Posterior vena cava (tissue), 2 donors: ENCODE results near the gene C4BPA. TPM values are rescaled to one million over a fixed set of nuclear protein-coding genes. Genes with fewer than 3 reads are reported as not detected.

Source experiments
- DNase-seq: peaks from one replicate; pipeline ENCODE4 v3.0.0-alpha.2; 2020; ENCODE audit warnings: low spot score
- intact Hi-C, 2 donors: fragments of 100-400 bp; cut with DNase I; formaldehyde crosslinking; loops; one replicate each; pipeline versions ENCODE4 v1.14.1 to v1.14.2; 2022 to 2023
- long read RNA-seq, 2 donors: library from polyadenylated mRNA; unstranded; transcript quantifications; one replicate each; pipeline ENCODE4 v2.0.0, GENCODE V29; 2020 to 2021
- total RNA-seq, 2 donors: library from RNA; stranded (reverse); fragmentation: NEBNext Ultra II Directional; extraction: Animal tissue kit (Norgen Biotek cat#: 25700); gene quantifications; one replicate each; pipeline ENCODE4 v1.2.1, GENCODE V29; 2021
- donor health status: DM: yes; HTN: yes; CAD: no.
- donor health status: DM: yes; HTN: yes; CAD: no.

The C4BPA gene
- under 1 TPM in 1 of 2 donors, not detected in 1; 0.37 TPM for total RNA-seq
- long read RNA-seq, donor 1: 0 reads
- long read RNA-seq, donor 2: 0 reads

DNA sequence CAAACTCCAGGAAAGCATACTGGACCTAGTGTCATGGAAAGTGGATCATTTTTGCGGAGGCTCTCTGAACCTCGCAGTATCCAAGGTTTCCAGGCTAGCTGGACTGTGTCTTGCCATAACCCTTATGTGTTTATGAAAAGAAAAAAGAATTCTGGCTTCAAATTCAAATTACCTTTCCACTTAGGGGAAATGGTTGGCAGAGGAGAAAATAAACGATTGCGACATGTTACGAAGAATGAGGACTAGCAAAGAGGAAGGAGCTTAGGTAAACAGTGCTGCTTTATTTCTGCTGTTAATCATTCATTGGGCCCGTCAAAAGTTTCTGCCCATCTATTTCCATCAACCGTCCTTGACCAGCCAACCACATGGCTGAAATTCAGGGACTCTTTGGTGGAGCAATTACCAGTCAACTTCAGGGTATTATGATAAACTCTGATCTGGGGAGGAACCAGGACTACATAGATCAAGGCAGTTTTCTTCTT, at the start of gene C4BPA:
Gene C4BPA (plus strand): TSS at position 342 of the 482 bp plus-strand sequence. CDS start 8,793 bp downstream, outside the sequence.
- DNase-seq: no peak
- intact Hi-C loops: no loop called here

DNA sequence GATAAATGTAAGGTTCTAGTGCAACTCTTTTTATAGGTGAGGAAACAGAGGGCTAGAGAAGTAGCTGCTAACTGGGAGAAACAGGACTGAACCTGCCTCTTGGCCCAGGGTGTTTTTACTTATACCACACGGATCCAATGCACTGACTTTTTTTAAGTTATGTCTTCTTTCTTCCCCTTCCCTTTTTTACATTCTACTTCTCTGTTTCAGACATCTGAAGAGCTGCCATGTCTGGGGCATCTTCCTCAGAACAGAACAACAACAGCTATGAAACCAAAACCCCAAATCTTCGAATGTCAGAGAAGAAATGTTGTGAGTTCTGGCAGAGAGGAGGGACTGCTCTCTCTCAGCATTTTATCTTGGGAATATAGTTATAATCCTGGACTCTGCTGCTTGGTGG, 49.5 kb upstream of the C4BPA start:
- no peak for DNase-seq
- intact Hi-C loops: loop anchor here in 1 of 2 donors (10.0 kb wide), 1 partner anchor 770 kb away; no protein-coding TSS in a partner anchor

DNA sequence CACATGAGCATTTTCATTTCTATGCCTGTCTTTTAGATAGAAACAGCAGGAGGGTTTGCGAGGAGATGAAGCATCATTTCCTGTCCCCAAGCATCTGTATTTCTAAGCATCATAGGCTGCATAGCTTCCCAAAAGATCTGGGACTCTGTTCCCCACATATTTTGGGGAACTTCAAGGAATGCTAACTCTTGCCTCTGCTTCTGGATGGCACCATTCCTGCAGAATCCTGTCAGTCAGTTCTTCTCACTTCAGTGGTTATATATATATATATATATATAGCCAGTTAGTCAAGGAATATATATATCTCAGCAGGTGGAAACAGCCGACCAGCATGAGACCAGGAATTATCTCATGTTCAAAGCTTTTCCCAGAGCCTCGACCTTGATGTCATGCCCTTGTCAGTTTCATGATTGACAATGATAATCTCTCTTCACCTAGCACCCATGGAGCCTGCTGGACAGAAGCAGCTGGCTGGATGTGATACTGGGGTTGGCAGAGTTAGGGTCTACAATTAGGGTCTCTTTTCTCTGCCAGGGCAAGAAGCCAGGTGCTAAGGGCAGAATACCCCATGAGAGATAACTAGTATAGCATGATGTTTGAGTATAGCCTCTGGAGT, 48.5 kb upstream of the C4BPA start:
- intact Hi-C loops: loop anchor here (5.0 to 10.0 kb wide), 2 partner anchors 769 to 1078 kb away; no protein-coding TSS in a partner anchor
- no peak for DNase-seq

DNA sequence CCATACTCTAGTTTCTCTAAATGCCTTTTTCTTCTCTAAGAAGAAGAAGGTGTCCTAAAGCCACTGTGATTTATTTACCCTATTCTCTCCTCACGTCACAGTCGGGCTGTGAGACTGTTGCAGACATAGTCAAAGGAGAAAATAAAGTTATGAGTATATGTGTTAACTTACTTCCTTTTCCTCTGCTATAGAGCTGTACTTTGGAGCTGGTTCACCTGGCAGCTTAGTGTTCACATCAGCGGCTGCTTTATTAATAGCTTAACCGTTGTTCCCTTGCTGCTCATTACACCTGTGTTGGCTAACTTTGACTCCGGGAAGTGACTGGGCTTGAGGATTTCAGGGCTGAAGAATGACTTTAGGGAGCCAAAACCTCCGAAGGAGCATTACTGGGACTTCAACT, 47.4 kb upstream of the C4BPA start:
- intact Hi-C loops: loop anchor here (5.0 to 10.0 kb wide), 2 partner anchors 768 to 1079 kb away; no protein-coding TSS in a partner anchor
- DNase-seq: no peak

DNA sequence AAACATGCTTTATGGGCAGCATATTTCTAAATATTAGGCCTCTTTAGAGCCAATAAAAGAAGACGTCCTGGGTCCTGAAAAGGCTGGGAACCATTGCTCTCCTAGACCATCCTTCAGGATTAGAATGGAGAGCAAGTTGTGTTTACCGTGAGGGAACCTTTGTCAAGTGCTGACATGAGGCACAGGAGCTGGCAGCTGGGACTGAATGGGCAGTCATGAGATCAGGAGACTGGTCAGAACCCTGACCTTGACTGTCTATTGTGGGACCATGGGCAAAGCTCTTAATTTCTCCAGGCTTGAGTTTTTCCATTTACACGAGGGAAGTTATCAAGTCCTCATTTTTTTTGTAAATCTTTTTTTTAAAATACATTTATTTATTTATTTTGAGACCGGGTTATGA, 45.8 kb upstream of the C4BPA start:
- DNase-seq: no peak
- intact Hi-C loops: loop anchor here (5.0 to 10.0 kb wide), 2 partner anchors 767 to 1081 kb away; no protein-coding TSS in a partner anchor

DNA sequence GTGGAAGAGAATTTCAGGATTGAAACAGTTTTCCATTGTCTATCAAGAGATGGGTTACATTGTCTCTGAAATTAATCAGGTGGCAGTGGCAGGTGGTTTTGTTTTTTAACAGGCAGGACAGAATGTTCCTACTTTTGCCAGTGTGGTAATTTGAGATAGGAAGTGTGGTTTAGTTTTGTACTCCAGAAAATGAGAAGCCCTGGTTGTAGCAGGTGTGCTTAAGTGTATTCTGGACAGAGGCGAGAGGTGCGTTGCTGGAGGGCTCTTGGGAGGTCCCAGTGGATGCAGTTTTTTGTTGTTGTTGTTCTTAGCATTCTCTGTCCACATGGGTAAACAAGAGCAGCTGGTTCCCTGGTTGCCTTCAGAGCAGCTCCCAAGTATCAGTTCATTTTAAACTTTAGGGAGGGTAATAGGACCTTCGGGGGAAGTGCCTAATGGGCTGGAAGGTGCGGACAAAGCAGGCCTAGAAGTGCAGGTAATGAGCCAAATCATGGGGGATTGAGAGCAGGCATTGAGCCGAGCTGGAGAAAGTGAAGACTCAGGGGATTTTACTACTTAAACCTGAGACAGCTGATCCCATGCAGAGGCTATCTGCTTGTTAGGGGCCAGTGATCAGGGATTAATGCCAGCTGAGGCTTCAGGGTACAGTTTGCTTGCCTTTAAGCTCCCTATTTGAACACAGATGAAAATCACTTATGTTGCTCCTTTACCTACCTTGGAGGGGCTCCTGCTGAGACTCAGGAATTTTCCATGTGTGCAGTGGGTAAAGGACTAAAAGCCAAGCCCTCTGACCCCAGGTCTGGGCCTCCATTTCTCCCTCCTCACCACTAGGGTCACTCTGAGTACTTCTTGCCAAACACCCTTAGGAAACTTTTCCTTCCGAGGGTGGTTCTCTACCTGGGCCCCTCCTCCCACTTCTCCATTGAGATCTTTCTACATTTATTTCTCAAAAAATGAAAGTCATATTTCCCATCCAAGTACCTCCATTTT, 44.9 kb upstream of the C4BPA start:
- DNase-seq: no peak
- intact Hi-C loops: loop anchor here (5.0 to 10.0 kb wide), 2 partner anchors 766 to 1082 kb away; no protein-coding TSS in a partner anchor

DNA sequence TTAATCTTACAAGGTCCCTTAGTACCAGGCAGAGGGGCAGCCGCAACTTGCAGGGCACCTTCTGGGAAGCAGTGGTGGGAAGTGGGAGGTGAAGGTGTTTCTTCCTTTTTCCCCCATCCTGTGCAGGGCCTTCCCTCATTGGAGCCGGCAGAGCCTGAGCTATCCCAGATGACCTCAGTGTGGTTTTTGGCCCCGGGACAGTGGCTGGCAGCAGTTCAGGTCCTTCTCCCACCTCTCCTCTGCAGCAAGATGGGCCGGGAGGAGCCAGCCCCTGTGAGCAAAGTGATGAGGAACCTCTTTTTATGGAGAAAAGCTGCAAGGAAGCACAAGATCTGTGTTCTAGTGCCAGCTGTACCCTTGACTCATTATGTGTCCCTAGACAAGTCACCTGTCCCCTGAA, 44.2 kb upstream of the C4BPA start:
- intact Hi-C loops: loop anchor here (5.0 to 10.0 kb wide), 2 partner anchors 765 to 1083 kb away; no protein-coding TSS in a partner anchor
- DNase-seq: no peak

DNA sequence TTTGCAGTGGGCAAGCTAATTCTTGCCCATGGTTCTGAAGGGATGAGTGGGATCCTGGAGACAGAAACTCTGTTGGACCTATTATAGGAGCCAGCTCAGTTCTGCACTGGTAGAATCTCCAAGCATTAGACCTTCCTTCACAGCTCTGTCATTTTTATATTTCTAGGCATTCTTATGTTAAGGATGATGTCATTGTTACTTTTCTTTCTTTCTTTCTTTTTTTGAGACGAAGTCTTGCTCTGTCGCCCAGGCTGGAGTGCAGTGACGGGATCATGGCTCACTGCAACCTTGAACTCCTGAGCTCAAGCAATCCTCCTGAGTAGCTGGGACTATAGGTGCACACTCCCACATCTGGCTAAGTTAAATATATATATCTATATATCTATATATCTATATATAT, 43.4 kb upstream of the C4BPA start:
- intact Hi-C loops: no loop called here

DNA sequence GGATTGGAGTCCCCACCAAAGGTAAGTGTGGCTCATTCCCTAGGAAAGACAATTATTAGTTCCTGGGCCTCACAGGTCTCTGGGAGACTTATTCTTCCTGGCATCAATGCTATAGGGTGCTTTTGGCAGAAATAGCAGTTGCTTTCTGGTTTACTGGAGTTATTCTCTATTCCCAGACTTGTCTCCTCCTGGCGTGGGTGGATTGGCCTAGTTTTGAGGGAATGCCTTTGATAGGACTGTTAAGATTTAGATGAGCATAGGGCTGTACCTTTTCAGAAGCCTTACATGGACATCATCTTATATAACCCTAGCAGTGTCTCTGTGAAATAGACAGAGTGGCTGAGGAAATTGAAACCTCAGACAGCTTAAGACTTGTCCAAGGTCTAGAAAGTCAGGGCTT, 42.0 kb upstream of the C4BPA start:
- DNase-seq: no peak
- intact Hi-C loops: no loop called here

More for the DNA sequence above, 43.4 kb upstream of the C4BPA start:
- DNase-seq: no peak

DNA sequence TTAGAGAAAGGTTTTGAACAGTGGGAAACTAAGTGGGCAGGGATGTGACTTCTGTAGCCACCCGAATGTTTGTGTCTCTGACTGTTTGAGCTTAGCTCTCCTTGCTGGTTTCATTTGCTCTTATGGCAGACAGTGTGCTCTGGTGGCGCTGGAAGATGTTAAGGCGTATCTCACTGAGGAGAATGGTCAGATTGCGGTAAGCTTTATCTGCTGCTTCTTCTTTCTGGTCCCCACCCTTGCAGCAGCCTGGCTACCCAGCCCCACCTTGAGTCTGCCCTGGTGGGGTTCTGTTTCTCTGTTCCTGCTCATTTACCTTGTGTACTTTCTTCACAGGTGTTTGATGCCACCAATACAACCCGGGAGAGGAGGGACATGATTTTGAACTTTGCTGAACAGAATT, 41.0 kb upstream of the C4BPA start:
- DNase-seq: no peak
- intact Hi-C loops: no loop called here

DNA sequence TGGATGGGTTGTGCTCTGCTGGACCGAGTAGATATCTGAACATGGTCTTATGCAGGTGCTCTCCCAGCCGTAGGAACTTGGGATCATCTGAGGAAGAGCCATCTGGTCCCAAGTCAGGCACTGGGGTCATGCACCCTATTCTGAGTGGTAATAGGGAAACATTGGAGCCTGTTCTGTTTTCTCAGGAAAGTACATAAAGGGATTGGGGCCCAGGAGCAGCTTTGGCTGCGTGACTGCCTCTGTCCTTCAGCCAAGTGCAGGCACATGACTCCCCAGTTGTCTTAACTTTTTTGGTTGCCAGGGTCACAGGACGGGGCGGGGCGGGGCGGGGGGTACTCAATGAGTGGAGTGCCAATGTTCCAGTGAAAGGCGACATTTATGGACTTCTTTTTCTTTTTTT, 39.5 kb upstream of the C4BPA start:
- intact Hi-C loops: no loop called here
- no peak for DNase-seq

DNA sequence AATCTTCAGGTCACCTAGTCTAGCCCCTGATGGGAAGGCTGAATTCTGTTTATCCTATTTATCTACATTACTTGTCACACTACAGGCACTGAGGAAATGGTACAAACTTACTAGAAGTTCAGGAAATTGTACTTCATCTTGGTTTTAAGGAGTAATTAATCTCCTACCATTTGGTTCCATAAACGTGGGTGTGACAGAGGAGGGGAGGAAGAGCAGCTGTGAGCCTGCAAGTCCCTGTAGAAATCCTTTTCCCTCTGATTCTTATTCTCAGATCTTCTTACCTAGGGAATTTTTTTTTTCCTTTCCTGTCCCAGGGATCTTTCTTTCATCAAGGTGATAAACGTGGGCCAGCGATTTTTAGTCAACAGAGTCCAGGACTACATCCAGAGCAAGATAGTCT, 36.8 kb upstream of the C4BPA start:
- no peak for DNase-seq
- intact Hi-C loops: no loop called here

DNA sequence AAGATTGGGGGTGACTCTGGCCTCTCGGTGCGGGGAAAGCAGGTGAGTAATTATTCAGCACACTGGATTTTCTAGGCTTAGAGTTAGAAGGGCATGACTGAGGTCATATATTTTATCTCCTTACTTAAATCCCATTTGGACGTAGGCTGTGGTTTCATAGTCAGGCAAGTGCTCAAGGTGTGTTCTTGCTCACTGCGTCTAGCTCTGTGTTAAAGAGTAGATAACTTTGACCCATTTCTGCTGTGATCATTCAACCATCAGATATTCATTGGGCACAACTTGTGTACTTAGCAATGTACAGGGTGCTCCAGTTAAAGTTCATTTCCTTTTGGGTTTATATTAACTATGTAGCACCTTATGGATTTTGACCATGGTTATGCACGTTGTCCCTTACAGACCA, 36.4 kb upstream of the C4BPA start:
- no peak for DNase-seq
- intact Hi-C loops: no loop called here

DNA sequence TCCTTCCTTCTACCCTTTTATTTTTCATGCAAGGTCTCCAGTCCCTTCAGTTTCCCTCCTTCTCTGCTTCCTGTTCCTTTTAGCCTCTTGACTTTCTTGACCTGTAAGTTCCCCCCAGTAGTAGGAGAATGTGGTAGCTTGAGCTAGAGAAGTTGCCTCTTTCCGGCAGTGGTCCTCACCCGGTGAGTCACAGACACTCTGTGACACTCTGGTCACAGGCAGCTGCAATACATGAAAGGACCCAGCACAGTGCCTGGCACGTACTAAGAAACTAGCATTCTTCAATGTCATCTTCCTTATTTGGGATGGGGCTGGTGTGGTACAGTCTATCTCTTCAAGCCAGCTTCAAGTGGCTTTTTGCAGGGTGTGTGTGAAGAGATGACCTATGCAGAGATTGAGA, 35.0 kb upstream of the C4BPA start:
- DNase-seq: no peak
- intact Hi-C loops: no loop called here

DNA sequence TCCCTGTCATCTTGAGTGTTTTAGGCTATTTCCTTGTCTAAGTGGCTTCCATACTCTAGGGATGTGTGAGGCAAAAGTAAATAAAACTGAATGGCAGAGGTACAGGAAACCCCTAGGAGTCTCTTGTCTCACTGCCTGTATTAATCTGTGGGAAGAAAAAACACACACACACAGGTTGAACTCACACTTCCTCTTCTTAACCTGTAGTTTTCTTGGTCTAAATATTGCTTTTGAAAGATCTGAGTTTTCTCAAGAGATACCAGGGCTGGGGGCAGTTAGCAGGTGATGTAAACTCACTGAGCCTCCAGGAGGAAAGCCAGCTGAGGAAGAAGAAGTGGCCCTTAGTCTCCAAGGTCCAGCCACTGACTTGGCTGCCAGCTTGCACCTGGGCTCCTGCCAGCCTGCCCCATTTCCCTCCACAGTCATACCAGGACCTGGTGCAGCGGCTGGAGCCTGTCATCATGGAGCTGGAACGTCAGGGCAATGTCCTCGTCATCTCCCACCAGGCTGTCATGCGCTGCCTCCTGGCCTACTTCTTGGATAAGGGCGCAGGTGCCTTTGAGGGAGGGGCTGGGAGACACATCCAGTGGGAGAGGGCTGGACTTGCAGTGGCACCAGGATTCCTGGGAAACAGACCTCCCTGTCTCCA, 34.1 kb upstream of the C4BPA start:
- intact Hi-C loops: no loop called here
- no peak for DNase-seq

DNA sequence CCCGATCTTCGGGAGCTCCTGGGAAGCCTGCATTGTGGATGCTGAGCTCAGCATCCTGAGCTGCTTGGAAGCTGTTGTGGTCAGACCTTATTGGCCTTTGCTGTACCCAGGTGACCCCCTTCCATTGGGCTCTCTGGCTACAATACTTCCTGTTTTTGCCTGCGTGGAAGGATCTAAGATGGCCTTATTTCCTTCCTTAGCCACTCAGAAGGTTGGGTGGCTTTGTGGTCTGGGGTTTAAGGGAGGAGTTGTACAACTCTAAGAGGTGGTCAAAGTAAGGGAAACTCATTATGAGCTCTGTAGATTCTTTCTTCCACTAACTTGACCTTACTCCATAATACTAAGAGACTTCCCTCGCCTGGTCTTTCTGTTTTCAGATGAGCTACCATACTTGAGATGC, 33.2 kb upstream of the C4BPA start:
- DNase-seq: no peak
- intact Hi-C loops: no loop called here

DNA sequence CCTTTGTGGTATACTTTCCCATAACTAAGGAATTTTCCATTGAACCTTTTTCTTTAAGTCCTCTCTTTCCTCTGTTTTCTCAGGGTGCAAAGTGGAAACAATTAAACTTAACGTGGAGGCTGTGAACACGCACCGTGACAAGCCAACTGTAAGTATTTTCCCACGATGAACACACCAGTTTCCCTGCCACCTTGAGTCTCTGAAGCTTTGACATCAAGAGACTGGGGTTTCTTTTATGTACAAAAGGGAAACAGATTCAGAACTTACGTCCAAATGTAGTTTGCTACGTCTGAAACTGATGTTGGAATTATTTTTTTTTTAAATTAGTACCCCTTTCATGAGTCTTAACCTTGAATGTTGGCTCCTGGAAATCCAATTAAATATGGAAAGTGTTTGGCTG, 32.6 kb upstream of the C4BPA start:
- DNase-seq: no peak
- intact Hi-C loops: no loop called here

DNA sequence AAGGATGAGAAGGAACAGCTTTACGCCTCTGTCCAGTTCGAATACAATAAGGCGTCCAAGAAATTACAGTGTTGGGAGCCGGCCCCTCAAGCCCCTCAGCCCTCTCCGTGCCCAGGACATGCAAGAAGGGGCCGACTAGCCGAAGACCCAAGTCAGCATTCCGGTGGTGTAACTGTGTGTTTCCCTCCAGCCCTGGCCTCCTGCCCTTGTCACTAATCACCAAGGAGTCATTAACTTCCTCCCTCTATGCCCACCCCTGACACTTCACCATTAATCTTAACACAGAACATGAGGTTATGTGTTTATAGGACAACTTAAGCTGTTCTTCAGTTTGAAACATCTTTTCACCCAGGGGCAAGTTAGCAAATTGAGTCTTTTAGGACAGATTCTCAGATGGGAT, 31.8 kb upstream of the C4BPA start:
- intact Hi-C loops: no loop called here
- no peak for DNase-seq
